NCI-H345 treated with DMSO at 0.1 percent for 48 hours (cell line): ENCODE measurements around the gene HEG1.

Source experiments
- DNase-seq: peaks from one replicate; lab custom pipeline; 2025; ENCODE audit not compliant: unreplicated experiment; lab: John Stamatoyannopoulos, UW

Gene HEG1

DNA sequence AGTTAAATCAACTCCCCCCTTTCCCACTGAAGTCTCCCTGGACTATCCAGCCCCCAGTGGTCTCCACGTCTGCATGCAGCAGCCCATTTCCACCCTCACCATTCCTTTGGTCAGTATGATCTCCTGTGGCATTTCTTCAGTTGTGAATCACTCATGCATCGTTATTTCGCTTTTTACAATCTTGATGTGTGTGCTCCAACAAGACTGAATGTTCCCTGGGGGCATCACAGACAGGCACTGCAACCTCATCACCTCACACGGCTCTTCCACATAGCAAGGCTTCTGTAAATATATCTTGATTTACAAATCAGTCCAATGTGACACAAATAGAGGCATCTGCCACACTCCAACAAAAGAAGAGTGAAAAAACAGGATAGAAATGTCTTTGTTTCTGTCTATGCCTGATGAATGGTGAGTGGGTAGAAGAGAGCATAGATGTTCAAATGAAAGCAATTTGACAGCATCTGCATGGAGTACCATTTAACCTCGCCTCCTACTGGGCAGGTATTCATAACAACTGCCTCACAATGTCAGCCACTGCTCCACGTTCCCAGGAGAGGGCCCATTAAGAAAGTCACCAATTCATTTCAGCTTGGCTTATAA, 5.2 kb downstream of the HEG1 start:
- peak; percentile 77 for DNase-seq

DNA sequence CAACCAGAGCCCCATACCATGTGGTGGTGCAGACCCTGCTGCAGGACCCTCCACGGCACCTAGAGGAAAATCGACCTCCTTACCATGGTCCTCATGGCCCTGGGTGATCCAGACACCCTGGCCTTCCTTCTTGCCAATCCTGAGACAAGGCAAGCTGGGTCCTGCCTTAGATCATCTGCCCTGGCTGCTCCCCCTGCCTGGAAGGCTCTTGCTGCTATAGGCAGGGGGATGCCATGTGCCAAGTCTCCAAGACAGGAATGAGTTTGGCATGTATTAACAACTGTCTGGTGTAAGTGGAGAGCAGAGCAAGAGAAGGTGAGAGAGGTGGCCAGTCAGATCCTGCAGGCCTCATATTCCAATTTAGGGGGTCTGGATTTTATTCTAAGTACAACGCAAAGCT, 7.5 kb downstream of the HEG1 start:
- no peak for DNase-seq

DNA sequence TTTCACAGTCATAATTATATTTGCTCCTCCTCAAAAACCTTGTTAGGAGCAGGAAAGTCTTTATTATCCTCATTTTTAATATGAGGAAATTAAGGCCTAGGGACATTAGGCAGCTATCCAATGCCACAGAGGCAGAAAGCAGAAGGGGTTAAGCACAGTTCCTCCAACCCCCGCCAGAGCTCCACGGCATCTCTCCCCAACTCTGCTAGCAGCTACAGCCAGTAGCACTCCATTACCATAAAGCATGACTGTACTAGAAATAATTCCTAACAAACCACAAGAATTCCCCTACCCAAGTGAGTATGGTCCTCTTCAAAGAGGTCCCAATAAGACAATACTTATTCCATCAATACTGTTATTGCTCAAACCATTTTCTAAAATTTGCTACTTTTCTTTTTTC, 9.8 kb downstream of the HEG1 start:
- no peak for DNase-seq

DNA sequence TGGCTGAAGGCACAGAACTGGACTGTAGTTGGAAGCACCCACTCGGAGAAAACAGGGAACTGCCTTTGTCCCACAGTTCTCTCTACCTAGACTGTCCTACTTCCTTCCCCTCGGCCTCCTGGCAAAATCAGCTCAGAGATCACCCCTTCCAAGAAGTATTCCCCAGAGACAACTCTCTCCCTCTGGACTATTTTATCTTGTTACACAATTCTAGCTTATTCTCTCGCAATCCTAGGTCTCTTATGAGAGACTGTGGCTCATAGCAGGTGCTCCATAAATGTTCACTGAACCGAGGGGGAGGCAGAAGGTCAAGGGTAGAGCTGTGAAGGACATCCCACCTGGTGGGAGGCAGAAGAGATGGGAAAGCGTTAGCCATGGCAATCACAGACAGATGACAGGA, 10.6 kb downstream of the HEG1 start:
- no peak for DNase-seq

DNA sequence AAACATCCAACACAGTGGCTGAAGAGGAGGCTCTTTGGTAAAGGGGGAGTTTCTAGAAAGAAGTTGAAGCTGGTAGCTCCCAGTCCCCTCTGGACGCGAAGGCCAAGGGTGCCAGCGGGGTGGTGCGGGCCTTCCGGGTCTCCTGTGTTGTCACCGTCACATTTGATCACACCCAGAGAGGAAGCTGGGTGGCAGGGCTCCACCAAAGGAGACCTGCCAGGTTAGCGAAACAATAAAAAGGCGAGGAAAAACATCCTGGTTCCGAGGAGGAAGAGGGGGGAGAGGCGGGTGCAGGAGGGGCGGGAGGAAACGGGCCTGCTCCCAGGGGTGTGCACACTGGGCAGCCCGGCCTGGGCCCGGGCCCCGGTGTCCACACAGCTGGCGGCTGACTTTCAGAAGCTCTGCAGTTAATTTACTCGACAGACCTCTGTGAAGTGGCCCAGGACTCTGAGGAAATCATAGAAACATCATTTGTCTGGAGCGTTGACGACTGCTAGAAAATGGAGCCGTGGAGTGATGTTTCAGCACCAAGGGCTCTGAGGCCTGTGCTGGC, 12.1 kb downstream of the HEG1 start:
- DNase-seq, result no peak

DNA sequence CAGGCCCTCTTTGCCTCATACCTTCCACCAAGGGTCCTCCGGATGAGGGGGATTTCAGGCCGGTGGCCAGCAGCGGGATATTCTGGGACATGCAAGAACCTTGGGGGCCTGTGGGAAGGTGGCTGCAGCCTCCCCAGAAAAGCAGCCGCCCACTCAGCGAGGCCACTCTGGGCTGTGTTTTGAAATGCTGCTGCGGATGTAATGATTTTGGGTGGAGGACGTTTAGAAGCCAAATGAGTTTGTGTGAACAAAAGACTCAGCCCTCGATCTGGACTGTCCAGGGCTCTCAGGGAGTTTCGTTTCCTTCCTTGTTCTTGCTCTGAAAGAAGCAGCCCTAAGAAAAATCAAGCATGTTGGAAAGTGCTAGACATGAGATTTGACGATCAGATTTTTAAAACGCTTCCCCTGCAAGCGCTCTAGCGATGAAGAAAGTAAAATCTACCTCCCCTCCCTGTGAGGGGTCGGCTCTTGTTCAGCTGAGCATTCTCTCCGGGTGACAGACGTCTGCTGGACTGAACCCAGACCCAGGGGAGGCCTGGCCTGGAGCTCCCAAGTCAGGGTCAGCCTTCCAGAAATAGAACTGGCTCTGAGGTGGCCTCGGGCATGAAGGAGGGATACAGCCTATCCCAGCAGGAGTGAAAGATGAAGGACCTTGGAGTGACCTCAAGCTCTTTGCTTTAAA, 12.9 kb downstream of the HEG1 start:
- DNase-seq, result no peak

DNA sequence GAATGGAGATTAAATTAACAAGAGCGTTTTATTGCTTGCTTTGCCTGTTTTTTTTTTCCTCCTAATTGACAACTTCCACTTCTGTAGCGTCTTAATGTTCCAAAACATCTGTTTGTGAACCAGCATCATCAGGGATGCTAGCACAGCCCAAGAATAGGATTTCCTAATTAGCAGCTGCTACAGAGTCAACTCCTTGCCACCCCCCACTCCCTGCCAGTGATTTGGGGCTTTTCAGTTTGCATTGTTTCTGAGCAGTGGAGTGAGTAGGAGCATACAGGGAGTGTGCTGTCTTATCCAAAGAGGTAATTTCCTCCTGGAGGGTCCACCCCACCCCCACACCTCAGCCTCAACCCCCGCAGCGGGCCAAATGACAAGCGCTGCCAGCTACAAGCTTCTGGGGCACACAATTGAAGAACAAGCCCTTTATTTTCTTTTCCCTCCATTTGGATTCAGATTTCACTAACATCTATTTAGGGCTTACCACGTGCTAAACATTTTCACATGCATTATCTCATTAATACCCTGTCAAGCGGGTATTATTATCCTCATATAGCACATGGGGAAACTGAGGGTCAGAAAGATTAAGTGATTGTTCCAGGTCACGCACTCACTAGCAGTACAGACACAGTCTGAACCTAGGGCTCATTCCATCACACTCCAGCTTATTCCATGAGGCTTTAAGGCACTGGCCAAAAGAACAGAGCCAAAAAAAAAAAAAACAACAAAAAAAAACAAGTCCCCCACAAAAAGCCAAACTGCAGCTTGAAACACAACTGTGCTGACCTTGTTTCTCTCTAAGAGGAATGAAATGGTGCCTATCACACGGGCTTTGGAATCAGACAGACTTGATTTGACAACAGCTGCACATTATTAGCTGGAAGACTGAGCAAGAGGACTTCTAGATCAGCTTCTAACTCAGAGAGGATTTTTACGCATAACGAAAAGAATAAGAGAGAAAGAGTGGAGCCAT, 16.4 kb downstream of the HEG1 start:
- DNase-seq, result no peak

DNA sequence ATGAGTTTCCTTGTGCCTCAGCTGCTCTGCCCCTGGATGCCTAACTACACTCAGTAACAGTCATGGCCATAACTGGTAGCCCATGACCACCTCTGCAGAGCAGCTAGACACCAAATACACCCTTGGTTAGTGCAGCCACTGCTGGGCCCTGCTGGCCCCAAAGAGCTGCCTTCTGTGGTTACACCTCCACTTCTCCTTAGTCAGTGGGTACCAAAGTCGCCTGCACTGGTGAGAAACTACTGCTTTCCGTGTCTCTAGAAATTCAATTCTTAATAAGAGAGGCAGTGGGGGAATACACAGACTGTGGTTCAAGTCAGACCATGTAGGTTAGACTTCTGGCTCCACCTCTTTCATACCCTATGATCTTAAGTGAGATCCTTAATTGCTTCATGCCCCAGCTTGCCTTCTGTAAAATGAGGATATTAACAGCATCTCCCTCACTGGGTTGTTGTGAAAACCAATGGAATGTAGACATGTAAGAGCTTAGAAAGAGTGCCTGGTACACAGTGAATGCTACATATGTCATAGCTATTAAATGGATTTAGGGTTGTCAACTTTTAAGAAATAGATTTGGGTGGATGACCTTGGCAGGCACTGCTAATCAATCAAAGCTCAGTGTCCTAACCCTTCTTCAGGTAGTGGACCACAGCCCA, 18.2 kb downstream of the HEG1 start:
- DNase-seq, result no peak

DNA sequence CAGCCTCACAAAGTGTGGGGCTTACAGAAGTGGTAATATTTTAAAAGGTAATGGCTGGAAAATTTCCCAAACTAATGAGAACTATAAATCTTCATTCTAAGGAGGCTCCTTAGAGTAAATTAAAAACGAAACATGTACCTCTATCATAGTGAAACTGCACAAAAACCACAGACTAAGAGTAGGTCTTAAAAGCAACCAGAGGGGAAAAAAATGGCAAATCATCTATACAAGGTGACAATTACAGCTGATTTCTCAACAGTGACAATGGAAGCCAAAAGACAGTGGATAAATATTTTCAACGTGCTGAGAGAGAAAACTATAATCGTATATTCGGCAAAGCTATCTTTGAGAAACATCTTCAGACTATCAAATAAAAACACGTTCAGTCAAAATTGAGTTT, 20.6 kb downstream of the HEG1 start:
- DNase-seq, result no peak

DNA sequence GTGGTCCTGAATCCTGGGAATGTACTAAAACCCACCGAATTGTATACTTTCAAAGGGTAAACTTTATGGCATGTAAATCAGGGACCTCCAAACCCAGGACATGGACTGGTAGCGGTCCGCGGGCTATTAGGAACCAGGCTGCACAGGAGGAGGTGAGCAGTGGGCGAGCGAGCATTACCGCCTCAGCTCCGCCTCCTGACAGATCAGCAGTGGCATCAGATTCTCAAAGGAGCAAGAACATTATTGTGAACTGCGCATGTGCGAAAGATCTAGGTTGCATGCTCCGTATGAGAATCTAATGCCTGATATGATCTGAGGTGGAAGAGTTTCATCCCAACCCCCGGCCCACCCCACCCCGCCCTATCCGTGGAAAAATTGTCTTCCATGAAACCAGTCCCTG, 22.2 kb downstream of the HEG1 start:
- DNase-seq, result no peak

DNA sequence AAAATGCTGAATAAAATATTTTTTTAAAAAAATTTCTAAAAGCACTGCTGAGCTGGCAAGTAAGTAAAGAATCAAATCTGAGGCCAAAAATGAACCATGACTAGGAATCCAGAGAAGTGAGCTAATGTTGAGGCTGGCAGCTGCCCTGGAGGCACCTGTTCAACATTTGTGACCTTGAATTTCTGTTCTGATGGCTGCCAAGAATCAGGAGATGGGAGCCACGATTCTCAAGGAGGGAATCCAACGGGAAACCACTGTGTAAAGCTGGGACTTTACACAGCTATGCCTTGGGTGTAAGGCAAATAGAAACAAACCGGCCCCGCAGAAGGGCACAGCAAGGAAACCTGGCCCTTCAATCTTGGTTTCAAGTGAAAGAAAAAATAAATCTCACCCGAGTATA, 22.7 kb downstream of the HEG1 start:
- no peak for DNase-seq

DNA sequence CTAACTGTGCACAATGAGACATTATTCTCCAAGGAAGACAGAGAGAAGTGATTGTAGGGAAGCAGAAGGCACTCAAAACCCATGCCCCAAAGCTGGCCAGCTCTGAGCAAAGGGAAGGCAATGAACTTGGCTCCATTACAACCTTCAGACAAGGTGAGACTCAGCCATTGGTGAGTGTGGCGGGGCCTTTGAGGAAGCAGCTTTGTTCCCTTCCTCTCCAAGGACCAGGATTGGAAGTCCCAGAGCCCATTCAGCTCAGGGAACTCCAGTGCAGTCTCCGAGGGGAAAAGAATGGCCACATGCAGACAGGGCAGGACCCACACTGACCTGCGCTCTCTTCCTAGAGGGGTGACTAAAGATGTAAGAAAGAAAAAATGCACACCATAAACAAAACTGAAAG, 23.1 kb downstream of the HEG1 start:
- DNase-seq, result no peak

DNA sequence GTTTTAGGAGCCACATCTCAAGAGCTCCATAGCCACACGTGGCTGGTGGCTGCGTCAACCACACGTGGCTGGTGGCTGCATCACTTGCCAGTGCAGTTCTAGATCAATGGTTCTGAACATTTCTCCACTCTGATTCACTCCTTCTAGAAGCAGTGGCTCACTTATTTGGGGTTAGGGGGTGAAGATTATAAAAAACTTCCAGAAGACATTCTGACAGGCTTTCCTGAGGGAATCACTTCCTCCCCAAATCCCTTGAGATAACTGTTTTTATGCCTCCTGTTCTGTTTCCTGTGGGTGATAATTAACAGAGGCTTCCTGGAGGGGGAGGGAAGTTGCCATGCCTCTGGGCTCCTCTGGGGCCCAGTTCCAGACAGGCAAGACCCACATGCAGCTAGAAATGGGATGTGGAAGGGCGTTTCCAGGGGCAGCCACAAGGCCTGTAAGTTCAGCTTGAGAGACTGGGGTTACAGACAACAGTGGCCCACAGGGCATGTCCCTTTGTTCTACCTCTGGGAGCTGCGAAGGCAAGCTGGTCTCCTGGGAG, 23.6 kb downstream of the HEG1 start:
- DNase-seq, result no peak

DNA sequence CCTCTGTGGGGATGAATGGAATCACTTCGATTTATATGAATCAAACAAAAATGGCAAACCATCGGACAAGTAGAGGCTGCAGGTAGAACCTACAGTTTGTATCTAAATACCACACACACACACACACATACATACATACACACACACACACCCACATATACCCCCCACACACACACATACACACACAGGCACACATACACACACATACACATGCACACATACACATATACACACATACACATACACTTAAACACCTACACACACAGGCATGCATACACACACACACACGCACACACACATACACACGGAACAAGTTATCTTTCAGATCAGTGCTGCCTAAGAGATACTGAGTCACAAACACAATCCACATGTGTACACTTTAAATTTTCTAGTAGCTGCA, 24.3 kb downstream of the HEG1 start:
- DNase-seq, result no peak

DNA sequence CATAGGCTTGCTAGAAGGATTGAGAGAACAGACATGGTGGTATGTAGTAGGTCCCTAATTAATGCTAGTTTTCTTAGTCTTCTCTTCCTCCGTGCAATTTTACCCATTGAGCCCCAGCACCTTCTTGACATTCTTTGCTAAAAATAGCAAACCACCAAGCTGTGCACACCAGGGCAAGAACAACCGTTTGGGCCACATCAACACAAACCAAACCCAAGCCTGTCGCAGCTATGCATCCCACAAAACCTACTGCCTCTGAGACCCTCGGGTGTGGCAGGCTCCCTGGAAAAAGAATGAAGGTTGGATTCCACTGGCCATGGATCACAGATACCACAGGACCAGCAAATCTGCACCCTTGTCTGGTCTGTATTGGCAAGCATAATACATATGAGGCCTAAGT, 27.1 kb downstream of the HEG1 start:
- no peak for DNase-seq

DNA sequence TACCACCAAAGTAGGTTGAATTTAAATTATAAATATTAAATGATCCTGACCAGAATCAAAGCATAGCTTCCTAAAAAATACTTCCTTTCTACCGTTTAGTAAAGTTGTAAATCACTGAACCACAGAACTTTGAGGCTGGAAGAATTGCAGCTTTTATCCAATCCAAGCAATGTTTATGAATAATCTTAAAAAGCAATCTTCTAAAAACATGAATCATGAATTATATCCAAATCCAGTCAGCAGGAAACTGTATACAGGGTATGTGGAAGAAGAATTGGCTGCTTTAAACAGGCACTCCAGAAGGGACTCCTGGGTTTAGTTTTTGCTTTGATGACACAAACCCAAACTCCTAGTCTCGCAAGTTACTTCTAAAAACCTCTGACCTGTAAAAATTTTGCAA, 30.2 kb downstream of the HEG1 start:
- no peak for DNase-seq

DNA sequence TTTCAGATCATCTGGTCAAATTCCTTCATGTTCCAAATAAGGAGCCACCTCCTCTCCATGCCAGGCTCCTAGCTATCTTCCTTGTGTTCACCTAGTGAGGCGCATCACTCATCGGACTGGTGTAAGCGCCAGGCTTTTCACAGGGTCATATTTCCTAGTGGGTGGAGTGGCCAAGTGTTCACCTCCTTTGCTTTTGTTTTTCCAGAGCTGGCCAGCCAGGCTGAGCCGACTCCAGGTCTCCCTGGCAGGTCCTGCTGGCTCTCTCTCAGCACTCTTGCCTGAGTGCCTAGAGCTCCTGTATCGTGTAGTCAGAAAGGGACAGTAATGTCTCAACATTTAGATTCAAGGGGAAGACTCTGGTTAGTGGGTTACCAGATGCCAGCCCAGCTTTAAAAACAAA, 31.0 kb downstream of the HEG1 start:
- DNase-seq, result no peak

DNA sequence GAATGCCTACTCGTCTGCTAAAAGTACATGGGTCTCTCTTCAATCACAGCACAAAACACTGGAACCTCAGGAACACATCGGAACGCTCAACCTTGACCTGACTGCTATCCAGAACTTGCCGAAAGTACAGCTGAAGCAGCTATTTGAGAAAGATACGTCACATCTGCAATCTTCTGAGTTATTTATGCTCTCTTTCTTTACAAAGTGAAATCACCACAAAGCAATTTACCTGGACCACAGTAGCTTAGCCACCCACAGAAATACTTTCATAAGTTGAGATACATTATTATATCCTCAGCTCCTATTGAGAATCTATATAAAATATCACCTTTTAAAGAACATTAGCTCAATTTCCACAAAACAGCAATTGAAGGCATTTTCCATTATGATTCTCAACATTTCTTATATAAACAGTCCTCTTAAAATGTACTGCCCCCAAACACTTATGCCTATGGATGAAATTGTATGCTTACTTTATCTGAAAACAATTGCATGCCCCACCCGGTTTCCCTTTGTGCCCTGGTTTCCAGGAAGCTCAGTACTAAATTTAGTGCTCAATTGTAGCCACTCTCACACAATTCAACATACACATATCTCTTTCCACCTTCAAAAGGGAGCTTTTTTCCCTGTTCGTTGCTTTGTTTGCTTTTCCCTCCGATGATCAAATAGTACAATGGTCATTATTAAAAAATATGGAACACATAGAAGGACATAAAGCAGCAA, 31.8 kb downstream of the HEG1 start:
- no peak for DNase-seq

DNA sequence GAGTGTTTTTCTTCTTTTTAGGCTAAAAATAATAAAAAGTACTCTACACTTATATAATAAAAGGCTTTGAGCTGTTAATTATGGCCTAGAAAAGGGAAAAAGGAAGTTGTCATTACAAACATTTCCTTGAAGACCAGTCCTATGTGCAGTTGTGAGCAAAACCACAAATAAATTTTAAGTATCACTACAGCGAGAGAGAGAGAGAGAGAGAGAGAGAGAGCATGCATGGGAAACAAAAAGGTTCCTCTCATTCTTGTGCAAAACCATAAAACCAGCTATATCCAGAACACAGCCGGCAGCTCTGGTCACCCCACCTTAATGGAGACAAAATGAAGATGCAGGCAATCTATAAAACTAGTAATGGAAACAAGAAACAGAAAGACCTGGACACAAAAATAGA, 33.6 kb downstream of the HEG1 start:
- DNase-seq, result no peak

DNA sequence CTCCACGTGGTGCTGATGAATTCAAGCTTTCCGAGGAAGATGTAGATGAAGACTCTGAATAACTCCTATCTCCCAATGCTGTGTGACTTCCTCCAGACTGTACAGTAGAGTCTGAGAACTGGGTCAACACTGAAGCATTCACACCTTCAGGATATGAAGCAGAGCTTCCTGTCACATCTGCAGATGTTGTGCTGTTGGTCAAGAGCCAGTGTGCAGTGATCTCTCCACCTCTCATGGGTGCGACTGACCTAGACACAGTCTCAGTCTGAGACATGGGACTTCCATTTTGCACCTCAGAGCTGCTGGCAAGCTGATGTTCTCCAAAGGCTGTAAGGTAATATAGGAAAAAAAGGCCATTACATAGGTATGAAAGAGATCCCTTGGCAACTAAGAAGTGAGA, 36.5 kb downstream of the HEG1 start:
- DNase-seq, result no peak
